Activated CD8-positive, alpha-beta memory T cell treated with anti-CD3 and anti-CD28 coated beads, Interleukin-2, amount 50 U/mL, for 24 hours (primary cell): ENCODE data around the gene ATRN.

Experiments used
- DNase-seq: peaks from one replicate; pipeline ENCODE4 v3.0.0-alpha.2; 2020; ENCODE audit errors: extremely low read depth

ATRN gene

DNA sequence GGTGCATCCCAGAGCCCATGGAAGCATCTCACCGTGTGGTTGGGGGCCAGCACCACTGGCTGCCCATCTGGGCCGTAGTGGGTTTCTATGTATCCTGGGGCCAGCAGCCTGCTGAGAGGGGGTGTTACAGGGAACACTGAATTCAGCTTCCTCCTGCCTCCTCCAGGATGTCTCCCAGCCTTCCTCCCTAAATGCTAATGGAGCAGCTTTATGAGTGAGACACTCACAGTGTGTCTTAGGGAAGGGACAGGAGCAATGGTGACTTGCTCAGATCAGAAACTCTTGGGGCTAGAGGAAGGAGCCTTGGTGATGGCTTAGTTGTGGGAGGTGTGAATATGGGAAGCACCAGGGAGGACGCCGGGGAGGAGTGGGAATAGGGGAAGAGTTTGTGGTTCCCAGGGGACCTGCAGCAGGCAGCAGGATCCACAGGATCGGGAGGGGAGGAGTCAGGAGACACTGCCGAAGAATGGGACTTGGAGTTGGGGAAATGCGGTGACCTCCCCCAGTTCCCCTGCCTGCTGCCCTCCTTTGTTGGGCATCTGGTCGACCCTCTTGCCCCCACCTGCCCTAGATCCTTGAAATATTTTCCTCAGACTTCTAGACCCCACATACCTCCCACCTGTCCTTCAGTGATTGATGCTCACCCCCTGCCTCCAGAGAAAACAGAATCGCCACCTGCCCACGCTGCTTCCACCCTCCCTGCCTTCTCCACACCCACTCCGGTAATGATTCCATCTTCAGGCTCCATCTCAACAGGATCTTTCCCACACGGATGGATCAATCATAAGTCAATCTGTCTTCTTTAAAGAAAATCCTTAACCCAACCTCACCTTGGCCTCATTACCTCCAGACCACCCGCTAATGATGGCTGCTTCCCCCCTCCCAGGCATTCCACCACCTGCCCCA lies 204.4 kb downstream of the ATRN start:
- DNase-seq = no peak

DNA sequence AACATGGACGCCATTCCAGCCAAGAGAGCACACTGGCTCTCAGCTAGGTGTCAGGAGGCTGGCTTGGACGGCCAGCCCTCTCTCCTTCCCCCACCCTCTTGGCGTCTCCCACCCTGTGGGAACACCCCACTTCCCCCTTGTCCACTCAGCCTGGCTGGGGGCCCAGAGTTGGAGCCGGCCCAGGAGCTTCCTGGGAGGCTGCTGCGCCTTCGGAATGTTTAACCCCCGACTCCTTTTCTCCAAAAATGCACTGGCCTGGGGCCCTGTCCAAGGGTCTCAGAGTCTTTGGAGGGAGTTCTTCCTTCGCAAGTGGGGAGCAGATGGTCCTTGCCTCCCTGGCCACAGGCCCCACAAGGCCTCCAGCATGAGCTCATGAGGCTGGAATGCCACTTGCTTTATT lies 206.9 kb downstream of the ATRN start:
- DNase-seq = no peak

GRCh38 chr20:3678198-3678597 lies 207.4 kb downstream of the ATRN start:
- DNase-seq = no peak

DNA sequence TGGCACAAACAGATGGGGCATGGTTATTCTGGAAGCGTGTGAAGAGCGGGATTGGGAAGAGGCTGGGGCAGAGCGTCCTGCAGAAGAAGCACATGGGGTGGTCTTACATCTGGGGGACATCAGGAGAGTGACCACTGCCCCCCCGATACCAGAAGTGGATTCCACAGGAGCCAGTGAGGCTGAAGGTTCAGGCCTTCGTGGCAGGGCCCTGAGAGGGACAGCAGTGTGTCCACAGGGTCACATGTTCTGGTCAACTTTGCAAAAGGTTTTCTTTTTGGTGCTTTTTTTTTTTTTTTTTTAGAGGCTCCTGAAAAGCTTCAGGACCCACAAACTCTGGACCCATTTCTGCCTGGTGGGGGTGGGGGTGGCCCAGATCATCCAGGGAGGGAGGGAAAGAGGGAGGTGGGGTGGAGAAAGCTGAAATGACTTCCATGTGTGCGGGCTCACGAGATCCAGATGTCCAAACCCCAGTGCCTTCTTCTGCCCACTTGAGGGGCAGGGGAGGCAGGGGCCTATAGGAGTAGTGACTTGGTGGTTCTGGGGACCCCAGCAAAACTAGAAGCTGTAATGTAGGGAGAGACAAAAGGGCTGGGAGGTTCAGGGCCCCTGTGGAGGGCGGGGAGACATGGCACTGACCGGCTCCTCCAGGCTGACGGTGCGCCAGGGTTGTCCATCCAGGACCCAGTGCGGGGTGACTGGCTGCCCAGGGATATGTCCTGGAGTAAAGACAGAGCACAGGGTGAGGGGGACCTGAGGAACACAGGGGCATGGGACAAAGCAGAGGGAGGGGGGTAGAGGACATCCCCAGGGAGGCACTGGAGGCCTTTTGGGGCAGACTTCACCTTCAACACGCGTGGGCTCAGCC lies 208.3 kb downstream of the ATRN start:
- DNase-seq = no peak

DNA sequence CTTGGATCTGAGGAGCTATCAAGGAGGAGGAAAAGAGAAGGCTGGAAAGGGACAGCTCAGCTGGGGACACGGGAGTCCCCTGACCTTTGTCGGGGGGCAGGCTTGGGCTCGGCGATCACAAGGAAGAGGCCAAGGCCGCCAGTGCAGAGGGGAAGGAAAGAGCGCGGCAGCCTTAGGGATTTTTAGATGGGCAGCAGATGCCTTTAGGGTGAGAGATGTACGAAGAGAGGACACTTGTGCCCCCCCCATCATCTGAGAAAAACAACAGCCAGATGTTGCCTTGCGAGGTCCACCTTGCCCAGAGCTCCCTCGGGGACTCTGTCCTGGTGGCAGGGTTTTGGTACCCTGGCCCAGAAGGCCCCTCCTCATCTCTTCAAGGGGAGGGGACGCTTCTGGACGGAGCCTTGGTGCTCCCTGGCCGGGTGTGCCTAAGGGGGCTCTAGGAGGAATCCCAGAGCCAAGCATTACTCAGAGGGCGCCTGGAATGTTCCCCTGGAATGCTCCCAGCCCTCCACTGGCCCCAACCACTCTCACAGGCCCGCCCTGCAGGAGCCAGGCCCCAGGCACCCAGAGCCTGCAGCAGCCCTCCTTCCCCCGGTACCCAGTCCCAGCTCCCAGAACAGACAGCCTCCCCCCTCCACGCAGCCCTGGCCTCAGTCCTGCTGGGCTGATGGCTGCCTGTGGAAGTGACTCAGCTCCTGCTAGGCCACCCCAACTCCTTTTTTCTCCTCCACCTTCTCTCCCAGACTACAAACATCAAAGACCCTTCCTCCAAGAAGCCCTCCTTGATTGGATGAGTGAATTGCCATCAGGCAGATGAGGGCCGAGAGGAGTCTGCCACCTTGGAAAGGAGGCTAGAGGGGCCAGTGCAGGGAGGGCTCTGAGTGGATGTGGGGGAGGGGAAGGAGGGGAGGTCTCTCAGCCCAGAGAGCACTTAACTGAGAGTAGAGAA lies 209.2 kb downstream of the ATRN start:
- no peak for DNase-seq

GRCh38 chr20:3680701-3681351 lies 210.0 kb downstream of the ATRN start:
- no peak for DNase-seq

GRCh38 chr20:3681352-3681930 lies 210.6 kb downstream of the ATRN start:
- no peak for DNase-seq

GRCh38 chr20:3681931-3682781 lies 211.3 kb downstream of the ATRN start, which contains the start of gene ADAM33:
Gene ADAM33 (minus strand): TSS chr20:3682010. CDS start chr20:3682004, 6 bp downstream.
- no peak for DNase-seq

DNA sequence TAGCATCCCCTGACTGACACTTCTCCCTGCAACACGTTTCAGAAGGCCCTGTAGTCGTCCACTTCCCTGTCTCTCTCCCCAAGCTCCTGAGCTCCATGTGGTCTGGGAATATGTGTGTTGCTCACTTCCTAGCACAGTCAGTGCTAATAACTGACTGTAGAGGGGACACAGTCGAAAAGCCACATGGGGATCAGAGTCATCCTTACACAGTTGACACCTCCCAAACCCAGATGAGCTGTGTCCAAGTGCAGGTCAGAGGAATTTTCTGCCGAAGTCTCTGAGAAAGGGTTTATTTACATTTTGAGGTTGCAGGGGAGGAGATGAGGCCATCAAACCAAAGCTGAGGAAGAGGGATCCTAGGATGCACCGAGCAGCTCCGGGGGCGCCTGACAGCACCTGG lies 214.5 kb downstream of the ATRN start:
- no peak for DNase-seq

DNA sequence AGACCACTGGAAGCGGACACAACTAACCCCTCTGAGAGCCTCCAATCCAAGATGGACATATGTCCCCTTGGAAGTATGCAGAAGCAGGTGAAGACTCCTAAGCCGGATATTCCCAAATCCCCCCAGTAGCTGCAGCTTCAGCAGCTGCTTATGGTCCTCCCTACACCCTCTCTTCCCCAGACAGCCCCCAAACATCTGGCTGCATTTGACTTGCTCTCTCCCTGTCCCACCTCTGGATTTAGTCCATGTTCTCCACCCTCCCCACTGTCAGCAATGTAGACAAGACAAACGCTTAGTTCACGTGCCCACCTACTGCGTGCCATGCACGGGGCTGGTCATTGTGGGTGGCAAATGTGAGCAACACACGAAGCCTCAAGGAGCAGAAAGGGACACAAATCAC lies 215.6 kb downstream of the ATRN start:
- no peak for DNase-seq

GRCh38 chr20:3686867-3687321 lies 216.1 kb downstream of the ATRN start:
- DNase-seq = no peak

DNA sequence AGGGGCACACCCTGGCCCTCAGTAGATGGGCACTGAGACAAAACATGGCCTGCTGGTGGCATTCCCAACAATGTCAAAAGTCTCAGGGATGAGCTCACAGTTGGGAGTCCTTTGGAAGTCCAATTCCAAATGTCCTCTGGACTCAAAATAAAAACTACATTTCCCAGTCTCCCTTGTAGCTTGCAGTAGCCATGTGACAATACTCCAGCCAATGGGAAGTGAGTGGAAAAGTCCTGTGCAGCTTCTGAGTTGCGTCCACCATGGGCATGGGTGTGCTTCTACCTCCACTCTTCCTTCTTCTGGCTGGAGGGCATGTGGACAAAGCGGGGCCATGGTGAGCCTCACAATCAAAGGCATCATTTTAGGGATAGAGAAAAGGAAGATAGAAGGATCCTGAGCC lies 216.8 kb downstream of the ATRN start:
- no peak for DNase-seq

- no peak for DNase-seq
These were observed 219.2 kb downstream of the ATRN start for GRCh38 chr20:3689978-3690377.

DNA sequence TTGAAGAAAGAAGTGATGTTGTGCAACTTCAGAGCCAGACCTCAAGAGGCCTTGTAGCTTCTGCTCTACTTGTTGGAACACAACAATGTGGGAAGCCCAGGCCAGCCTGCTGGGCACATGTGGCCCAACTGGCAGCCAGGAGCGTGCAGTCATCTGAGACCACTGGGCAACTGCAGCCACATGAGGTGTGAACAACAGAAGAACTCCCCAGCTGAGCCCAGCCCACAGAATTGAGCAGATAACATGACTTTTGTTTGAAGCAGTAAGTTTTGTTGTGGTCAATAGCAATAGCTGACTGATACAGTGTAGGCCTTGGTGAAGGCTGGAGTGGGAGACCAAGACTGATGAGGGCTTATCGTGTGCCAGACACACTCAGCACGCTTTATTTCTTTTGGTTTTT lies 219.6 kb downstream of the ATRN start:
- no peak for DNase-seq

DNA sequence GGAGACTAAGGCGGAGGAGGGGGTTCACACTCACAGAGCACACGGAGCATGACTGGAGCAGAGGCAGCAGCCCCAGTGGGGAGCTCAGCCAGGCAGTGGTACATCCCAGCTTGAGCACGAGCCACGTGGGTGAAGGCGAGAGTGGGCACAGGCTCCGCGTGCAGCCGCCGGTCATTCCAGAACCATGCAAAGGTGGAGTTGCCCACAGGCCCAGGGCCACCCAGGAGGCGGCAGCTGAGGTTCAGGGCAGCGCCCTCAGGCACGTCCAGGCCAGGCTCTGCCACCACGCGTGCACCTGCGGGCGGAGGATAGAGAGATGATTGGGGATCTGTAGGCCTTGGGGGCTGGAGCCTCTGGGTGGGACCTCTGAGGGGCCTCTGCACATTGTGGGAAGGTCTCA lies 220.5 kb downstream of the ATRN start:
- no peak for DNase-seq

- no peak for DNase-seq
These were observed 221.1 kb downstream of the ATRN start for GRCh38 chr20:3691897-3692296.

DNA sequence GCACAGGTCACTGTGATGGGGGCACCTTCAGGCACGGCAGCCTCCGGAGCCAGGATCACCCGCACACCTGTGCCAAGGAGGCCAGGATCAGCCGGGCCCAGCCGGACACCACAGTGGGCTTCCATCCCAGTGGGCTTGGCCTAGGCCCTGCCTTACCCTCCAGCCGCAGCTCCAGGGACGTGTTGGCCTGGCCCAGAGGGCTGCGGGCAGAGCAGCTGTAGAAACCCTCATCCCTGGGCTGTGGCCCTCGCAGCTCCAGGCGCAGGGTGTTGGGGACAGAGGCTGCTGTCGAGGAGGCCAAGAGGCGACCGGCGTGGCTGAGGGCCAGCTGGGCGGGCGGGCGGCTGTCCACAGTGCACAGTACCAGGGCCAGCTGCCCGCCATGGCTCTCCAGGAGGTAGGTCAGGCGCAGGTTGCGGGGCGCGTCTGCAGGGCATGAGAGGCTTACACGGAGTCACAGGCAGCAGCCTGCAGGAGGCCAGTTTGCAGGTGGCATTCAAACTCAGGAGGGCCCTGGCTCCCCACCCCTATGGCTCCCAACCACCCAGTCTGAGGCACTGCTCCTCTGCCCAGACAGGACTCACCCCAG lies 222.0 kb downstream of the ATRN start:
- no peak for DNase-seq

DNA sequence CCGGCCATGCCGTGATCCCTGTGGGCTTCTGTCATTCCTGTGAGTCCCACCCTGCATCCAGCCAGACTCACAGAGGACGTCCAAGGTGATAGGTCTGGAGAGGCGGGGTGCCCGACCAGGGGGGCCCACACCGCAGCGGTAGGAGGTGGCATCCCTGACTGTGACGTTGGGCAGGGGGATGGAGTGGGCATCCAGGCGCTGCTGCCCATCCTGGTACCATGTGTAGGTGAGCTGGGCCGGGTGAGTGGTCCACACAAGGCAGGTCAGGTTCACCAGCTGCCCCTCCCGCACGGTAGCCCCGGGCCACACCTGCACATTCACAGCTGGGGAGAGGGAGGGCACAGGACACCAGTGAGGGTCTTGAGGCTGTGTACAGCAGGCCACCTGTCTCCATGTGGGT lies 222.6 kb downstream of the ATRN start:
- no peak for DNase-seq

GRCh38 chr20:3694864-3695263 lies 224.0 kb downstream of the ATRN start:
- DNase-seq = no peak
